ENCODE measurements around the gene MYO1F.
"Not testable (repeated sequence)": the region's sequence is repeated elsewhere in the genome, so short reads cannot be mapped to it uniquely, and the experiment has no call there.

MYO1F gene

DNA sequence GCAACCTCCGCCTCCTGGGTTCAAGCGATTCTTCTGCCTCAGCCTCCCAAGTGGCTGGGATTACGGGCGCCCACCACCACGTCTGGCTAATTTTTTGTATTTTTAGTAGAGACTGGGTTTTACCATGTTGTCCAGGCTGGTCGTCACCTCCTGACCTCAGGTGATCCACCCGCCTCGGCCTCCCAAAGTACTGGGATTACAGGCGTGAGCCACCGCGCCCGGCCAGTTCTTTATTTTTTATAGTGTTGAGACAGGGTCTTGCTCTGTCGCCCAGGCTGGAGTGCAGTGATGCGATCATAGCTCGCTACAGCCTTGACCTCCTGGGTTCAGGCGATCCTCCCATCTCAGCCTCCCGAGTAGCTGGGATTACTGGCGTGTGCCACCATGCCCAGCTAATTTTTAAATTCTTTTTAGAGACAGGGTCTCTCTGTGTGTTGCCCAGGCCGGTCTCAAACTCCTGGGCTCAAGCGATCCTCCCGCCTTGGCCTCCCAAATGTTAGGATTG, 62.7 kb downstream of the MYO1F start:
- DNase-seq = not testable (repeated sequence)

DNA sequence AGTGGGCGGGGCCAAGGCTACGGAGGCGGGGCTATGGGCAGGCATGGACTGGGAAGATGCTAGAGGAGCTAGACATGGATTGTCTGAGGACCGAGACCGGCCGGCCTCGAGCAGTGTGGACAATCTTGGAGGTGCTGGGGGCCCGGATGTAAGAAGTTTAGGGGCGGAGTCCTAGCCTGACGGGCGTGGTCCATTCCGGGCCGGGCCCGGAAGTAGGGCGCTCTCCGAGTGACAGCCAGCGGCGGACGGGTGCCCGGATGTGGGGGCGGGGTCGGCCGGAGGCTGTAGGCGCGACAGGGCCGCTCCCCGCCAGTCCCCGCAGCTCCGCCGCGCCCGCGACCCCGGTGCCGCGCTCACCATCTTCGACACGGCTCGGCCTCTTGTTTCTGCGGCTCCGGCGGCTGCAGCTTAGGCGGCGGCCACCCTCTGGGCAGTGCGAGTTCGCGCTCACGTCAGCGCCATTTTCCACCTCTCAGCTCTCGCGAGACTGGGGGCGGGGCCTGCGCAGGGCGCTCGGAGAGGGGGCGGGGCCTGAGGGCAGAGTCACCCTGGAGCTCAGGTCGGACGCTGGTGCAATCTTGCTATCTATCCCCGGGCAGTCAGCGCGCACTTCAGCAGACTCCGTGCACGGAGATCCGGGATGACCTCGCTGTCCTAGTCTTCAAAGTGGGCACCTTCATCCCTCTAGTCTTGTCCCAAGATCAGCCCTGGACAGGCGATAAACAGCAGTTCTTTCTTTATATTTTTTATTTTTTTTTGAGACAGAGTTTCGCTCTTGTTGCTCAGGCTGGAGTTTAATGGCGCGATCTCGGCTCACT, 63.3 kb downstream of the MYO1F start, which contains the start of gene ZNF414:
ZNF414 (minus strand) TSS at position 481 of the 818 bp plus-strand sequence; CDS start at position 360, 121 bp downstream.
- DNase-seq = peak; percentile 84

DNA sequence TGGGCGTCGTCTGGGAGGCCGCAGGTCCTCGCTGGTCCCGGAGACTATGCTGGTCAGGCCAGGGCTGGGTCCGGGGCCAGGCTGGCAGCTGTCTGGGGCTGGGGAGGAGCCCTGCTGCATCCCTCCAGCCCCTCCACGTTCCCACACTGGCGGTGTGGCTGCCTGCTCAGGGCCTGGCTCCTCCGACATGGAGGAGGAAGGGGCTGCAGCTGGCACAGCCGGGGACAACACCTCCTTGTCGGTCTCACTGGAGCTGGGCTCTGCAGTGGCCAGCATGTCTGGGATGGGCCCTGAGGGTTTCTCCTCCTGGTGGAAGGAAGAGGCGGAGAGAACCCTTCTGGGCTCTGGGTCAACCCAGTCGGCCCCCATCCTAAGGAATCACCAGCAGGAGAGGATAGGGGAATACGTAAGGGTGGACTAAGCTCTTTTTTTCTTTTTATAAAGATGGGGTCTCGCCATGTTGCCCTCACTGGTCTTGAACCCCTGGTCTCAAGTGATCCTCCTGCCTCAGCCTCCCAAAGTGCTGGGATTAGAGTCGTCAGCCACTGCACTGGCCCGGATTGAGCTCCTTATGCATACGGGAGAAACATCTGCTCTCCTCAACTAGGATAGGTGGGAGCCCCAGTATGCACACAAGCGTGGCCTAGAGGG, 64.1 kb downstream of the MYO1F start:
- DNase-seq = no peak

DNA sequence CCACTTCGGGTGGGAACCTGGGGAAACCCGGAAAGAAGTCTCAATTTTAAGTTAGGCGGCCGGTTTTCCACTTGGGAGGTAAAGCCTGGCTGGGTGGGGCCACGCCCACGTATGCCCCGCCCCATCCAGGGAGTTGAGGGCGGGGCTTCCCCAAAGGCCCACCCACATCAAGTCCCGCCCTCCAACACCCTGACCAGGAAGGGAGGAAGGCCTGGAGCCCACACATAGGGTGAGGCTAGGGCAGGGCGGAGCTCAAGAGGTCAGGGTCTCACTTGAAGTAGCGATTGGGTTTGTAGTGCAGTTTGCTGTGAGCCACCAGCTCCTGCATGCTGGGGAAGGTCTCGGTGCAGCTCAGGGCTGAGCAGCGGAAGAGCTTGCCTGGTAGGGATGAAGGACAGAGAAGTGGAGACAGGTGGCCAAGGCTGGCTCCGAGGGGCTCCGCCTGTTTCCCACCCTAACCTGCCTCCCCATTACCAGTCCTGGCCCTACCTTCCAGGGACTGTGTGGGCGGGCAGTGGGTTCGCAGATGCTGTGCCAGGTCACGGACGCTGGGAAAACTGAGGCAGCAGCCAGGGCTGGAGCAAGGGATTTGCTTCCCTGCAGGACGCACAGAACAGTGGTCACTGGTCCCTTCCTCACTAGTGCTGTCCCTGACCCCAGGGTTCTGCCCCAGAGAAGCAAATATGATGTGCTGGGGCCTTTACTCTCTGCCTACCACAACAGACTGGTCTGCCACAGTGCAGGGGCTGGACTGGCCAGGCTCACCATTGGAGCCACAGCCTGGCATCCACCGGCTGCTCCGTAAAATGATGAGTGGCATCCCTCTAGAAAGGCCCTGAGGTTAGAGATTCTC, 64.9 kb downstream of the MYO1F start:
- no peak for DNase-seq

DNA sequence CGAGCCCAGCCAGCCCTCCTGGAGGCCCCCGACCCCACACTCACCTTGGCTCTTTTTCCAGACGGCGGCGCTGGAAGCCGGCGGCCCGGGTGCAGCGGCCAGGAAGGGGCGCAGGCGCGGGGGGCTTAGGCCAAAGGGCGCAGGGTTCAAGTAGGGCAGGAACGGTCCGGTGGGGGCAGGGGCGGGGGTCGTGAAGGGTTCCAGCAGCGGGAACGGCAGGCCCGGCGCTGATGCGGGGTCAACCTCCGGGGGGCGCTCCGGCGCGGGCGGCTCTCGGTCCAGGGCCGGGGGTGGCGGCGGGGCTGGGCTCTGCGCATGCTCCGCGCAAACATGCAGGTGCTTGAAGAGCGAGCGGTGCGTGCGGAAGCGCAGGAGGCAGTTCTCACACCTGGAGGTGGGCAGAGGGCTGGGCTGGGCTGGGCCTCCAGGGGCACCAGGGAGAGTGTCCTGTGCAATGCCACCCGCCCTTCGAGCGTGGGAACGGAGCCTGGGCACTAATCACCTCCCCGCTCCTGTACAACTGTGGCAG, 65.6 kb downstream of the MYO1F start:
- no peak for DNase-seq

DNA sequence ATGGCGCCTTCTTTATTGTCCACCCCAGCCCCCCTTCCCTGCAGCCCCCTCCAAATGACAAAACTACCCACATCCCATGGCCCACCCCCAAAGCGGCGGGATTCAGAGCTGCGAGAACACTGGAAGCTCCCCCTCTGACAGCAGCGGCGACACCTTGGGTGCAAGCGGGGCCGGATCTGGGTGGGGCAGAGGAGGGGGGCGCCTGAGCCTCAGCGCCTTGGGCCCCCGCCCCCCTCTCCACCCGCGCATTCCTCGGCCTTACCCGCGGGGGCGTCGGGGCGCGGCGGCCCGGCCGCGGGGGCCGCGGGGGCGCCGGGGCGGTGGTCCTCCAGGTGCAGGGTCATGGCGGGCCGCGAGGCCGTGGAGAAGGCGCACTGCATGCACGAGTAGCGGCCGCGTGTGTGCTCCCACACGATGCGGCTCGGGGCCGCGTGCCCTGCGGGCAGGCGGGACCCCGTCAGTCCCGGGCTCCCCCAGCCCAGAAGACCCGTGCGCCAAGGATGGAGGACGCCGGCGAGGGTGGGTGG, 66.6 kb downstream of the MYO1F start:
- no peak for DNase-seq

DNA sequence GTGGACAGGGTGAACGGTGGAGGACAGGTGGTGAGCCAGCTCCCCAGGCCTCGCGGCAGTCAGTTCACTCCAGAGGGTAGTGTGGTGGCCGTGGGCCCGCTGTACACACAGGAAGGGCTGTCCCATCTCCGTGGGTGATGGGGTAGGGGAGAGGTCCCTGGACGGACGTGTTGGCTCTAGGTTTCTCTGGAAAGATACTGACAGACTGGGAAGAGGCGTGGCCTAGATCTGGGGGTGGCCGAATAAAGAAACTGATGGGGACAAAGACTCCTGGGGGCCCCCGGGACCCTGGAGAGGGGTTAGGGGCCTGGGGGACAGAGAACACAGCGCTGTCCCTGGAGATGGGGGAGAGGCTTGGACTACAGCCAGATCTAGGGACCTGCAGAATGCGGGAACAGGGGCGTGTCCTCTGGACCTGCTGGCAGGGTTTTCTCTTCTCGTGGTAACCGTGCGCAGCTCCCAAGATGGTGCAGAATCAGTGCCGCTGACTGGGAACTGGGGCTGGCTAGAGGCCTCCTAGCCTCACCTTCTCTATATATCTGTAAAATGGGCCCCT, 70.8 kb downstream of the MYO1F start:
- DNase-seq = peak; percentile 55

DNA sequence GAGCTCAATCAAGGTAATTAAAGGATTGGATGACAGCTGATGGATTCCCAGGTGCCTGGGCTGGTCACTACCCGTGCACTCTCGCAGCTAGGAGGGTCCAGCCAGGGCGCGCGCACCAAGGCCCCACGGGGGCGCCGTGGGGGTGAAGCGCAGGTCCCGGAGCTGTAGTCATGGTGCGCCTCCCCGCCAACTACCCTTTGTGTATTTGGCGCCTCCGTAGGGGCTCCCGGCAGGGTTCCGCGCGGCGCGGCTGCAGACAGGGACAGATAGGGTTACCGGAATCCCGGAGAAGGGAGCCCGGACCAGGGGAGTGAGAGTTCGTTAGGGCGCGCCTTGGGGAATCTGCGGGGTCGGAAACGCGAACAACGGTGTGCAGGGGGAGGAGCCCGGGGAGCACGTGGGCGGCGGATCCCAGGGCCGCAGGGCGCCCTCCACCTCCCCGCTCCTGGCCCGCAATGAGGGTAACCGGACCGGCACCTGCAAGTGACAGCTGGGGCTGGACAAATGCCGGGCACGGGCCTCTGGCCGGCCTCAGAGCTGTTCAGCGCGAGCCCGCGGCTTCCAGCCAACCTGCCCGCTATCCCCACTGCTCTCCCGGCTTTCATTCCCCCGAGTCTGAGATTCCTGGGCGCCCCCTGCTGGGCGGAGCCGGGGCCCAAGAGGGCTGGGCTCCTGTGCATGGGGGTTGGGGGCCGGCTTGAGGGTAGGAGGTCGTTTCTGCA, 71.4 kb downstream of the MYO1F start:
- peak; percentile 62 for DNase-seq

DNA sequence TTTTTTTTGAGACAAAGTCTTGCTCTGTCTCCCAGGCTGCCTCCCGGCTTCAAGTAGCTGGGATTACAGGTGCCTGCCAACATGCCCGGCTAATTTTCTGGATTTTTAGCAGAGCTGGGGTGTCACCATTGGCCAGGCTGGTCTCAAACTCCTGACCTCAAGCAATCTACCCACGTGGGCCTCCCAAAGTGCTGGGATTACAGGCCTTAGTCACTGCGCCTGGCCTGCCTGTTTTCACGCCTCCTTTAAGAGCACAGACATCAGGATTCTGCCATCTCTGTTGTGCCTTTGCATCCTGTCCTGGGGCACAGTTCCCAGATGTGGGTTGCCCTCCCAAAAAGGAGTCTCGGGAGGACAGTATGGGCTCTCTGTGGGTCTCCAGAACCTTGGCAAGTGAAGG, 72.3 kb downstream of the MYO1F start:
- DNase-seq = no peak

DNA sequence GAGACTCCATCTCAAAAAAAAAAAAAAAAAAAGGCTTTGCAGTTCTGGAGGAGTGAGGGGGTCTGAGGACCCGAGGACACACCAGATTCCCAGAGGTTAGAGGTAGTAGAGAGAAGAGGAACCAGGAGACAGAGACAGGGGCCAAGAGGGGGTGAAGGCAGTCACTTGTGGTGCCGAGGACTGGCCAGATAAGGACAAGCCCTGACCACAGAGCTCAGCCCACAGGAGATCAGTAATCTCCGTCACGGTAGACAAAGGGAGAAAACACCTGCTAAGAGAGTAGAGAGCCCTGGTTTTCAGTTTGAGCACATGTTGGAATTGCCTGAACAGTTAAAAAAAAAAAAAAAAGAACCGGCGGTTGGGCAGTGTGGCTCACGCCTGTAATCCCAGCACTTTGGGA, 73.1 kb downstream of the MYO1F start:
- DNase-seq = no peak

DNA sequence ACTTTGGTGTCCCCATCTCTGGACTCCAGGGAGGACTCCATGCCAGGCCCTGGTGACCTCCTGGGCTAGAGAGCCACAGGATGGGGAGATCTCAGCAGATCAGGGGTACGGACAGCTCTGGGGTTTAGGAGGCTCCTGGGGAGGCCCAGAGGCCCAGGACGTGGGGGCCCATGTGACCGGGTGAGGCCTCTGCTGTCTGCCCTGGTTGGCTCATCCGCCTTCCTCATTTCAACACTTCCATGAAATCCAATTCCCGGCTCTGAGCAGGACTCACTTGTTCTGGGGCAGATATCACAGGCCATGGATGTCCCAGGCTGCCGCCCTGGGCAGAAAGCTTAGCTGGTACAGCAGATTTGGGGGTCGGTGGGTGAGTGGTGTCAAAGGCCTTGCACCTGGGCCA, 73.7 kb downstream of the MYO1F start:
- DNase-seq = no peak

DNA sequence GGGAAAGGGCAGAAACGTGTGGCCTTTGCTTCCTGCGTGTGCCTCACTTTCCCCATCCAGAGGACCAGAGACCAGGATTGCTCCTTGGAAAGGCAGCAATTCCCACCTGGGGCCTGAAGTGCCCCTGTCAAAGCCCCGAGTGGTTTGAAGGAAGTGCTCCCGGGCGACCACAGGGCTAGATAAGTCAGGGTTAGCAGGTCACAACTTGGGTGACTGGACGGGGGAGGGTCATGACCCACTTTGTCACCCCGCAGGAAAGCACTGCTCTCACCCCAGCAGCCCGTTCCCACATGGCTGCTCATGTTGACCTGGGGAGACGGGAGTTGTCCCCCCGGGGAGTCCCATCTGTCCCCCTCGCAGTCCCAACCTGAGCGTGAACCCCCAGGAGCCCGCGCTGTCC, 75.3 kb downstream of the MYO1F start:
- no peak for DNase-seq

DNA sequence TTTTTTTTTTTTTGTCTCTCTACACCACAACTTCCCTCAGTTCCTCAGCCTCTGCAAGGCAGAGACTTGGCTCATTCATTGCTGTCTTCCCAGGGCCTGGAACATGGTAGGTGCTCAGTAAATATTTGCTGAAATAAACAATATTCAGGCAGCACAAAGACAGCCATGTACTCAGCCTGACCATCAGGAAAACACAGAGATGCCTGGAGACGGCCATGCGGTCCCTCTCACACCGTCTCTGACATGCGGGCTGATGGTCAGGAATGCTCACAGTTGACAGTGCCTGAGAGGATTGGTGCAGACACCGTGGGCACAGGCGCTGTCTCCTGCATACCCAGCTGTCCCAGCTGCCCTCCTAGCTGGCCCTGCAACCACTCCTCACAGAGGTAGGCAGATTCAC, 75.7 kb downstream of the MYO1F start:
- no peak for DNase-seq

DNA sequence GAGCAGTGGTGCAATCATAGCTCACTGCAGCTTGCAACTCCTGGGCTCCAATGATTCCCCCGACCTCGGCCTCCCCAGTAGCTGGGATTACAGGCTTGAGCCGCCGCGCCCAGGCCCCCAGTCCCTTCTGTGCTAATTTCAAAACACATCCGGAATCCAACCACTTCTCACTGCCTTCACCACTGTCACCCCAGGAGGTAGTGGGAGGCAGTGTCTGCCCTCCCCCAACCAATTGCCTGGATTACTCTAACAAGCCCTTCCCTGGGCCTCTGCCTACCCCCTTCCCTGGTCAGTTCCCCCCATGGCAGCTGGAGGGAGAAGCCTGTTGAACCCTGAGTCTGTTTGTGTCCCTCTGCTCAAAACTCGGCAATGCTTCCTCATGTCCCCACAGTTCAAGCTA, 77.1 kb downstream of the MYO1F start:
- no peak for DNase-seq

DNA sequence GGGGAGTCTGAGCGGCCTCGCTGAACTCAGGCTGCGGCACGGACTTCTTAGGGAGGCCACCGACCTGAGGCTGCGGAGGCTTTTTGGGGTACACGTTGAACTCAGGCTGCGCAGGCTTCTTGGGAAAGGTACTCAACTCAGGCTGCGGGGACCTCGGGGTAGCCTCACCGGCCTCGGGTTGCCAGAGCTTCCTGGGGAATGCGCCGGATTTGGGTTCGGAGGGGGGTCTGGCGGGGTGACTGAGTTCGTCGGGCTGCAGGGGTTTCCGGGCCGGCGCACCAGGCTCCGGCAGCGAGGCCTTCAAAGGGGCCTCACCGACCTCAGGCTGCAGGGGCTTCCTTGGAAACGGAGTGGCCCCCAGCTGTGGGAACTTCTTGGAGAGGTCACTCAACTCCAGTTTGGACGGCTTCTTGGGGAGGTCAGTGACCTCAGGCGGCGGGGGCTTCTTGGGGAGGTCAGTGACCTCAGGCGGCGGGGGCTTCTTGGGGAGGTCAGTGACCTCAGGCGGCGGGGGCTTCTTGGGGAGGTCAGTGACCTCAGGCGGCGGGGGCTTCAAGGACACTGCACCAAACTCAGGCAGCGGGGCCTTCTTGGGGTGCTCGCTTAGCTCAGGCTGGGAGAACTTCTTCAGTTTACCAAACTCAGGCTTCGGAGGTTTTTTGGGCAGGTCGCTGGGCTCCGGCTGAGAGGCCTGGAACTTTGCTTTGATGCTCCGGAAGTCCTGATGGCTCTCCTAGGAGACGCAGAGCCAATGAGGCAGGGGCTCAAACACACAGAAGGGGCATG, 78.0 kb downstream of the MYO1F start:
- DNase-seq = no peak

DNA sequence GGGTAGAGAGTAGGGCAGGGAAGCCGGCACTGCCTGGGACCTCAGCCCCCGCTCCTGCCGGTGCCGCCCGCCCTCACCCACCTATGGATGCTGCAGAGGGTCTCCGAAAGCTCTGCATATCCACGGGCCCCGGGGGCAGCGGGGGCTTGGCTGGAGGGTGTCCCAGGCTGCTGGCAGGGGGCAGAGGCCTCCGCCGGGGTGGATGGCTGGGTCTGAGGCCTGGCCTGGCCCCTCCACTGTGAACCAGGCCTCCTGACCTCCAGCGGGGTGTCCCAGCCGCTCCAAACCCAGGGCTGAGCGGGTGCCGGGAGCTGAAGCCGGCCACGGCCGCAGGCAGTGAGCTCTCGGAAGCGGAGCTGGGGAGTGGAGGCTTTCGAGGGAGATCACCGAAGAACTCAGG, 78.9 kb downstream of the MYO1F start:
- DNase-seq = no peak

DNA sequence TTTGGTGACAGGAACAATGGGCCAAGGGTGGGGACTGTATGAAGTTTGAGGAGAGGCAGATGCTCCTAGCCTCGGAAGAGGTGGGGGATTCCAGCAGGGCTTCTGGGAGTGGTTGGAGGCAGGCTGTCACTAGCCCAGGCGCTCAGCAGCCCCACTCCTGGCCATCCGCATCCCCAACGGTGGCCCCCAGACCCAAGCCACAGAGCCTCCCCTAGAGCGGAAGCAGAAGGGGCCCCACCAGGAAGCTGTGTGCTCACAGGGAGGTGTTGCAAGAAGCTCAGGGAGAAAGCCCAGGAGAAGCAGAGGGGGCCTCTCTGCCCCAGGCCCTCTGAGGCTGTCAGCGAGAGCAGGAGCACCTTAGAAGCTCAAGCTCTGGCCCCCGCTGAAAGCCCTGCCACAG, 83.1 kb downstream of the MYO1F start:
- no peak for DNase-seq

DNA sequence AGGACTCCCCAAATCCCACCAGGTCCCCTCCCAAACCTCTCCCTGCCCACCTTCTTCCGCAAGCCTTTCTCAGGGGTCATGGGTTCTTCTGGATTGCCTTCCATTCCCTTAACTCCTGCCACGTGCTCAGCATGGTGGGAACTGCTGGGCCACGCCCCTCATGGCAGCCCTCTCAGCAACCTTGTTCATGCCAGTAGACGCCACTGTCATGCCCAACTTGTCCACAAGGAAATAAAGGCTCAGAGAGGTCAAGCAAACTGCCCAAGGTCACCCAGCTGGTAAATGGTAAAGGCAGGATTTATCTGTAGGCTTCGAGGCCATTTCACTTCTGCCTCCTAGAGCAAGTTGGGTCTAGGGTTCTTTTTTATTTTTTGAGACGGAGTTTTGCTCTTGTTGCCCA, 85.7 kb downstream of the MYO1F start:
- no peak for DNase-seq

DNA sequence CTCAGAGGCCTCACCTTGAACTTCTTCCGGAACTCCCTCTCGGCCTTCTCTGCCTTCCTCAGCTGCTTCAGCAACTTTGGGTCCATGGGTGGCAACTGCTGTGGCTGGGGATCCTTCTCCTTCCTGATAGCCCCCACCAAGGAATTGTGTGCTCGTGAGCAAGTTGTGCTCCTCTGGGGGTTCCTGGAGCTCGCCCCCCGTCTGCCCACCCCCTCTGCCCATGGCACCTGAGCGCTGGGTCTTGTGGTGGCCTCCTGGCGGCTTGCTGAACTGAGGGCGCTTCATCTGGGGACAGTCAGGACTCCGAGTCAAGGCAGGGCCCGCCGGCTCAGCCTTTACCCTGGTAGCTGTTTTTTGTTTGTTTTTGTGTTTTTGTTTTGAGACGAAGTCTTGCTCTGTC, 86.4 kb downstream of the MYO1F start:
- DNase-seq = no peak

DNA sequence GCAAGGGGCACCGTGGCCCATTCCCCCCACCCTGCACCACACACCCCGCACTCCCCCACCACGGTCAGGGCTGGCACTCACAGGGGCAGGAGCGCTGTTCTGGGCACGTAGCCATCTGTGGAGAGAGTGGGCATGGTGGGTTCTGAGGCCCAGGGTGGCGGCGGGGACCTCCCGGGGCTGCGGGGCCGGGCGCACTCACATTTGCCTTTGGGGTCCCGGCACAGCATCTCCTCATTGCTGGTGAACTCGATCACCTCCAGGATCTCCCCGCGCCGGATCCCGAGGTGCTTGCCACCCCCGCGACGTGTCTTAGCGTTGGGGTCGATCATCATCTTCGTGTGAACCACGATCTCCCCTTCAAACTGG, 86.9 kb downstream of the MYO1F start:
- no peak for DNase-seq

All from NCI-H510A treated with DMSO at 0.1 percent for 48 hours (cell line).